Keratinocyte (primary cell): ENCODE measurements around the gene SFXN3. TPM values are rescaled to one million over a fixed set of nuclear protein-coding genes. Genes with fewer than 3 reads are reported as not detected.

ENCODE experiments used
- DNase-seq: peaks from one replicate; pipeline ENCODE4 v3.0.0-alpha.2; 2011; ENCODE audit warnings: low read depth, missing footprints, low spot score
- FAIRE-seq: peaks from 2 replicates; lab custom pipeline; 2011; peaks lifted over from hg19 to GRCh38; lab: Jason Lieb, UNC
- H2AFZ ChIP-seq: 2 replicates; pipeline ENCODE4 v1.6.0; 2012; ENCODE audit warnings: low read length, control low read depth, inconsistent platforms; ENCODE audit not compliant: control insufficient read depth
- H3K27ac ChIP-seq: 2 replicates; pipeline ENCODE4 v1.5.1; 2011; ENCODE audit warnings: low read length; ENCODE audit not compliant: control insufficient read depth, insufficient read depth
- H3K27me3 ChIP-seq: 3 replicates; pipeline ENCODE4 v1.6.0; 2011; ENCODE audit warnings: low read length; ENCODE audit not compliant: control insufficient read depth, insufficient read depth; ENCODE audit errors: extremely low read depth
- H3K36me3 ChIP-seq, 2 experiments: 2 replicates in 1 of 2; 3 replicates in 1 of 2; pipeline ENCODE4 v1.5.1; 2011; ENCODE audit warnings: low read length in 2 of 2, mild to moderate bottlenecking in 1 of 2; ENCODE audit not compliant: control insufficient read depth in 2 of 2, insufficient read depth in 2 of 2; ENCODE audit errors: extremely low read depth in 1 of 2
- H3K4me1 ChIP-seq: 3 replicates; pipeline ENCODE4 v1.5.1; 2011; ENCODE audit warnings: low read length; ENCODE audit not compliant: control insufficient read depth, insufficient read depth; ENCODE audit errors: extremely low read depth
- H3K4me2 ChIP-seq: 3 replicates; pipeline ENCODE4 v1.6.0; 2011; ENCODE audit warnings: low read depth, low read length; ENCODE audit not compliant: control insufficient read depth, insufficient read depth; ENCODE audit errors: extremely low read depth
- H3K4me3 ChIP-seq, 3 experiments: fragments of 200-600 bp in 1 of 3; sonication (generic) in 1 of 3; 2 replicates in 2 of 3; 3 replicates in 1 of 3; pipeline ENCODE4 v1.5.1; 2011 to 2016; ENCODE audit warnings: low read length in 3 of 3, mild to moderate bottlenecking in 3 of 3, control low read depth in 2 of 3, inconsistent platforms in 1 of 3, low read depth in 1 of 3, mixed read lengths in 1 of 3, mixed run types in 1 of 3, moderate library complexity in 1 of 3; ENCODE audit not compliant: control insufficient read depth in 2 of 3, insufficient read depth in 2 of 3; ENCODE audit errors: extremely low read depth in 1 of 3
- H3K79me2 ChIP-seq: 2 replicates; pipeline ENCODE4 v1.6.0; 2012; ENCODE audit warnings: low read length; ENCODE audit not compliant: control insufficient read depth, insufficient read depth
- H3K9ac ChIP-seq: 3 replicates; pipeline ENCODE4 v1.6.0; 2011; ENCODE audit warnings: low read length; ENCODE audit not compliant: control insufficient read depth, insufficient read depth; ENCODE audit errors: extremely low read depth
- H3K9me1 ChIP-seq: 3 replicates; pipeline ENCODE4 v1.6.0; 2011; ENCODE audit warnings: low read length; ENCODE audit not compliant: control insufficient read depth, insufficient read depth; ENCODE audit errors: extremely low read depth
- H3K9me3 ChIP-seq: 2 replicates; pipeline ENCODE4 v1.5.1; 2012; ENCODE audit warnings: low read depth, low read length; ENCODE audit not compliant: control insufficient read depth
- H4K20me1 ChIP-seq: 3 replicates; pipeline ENCODE4 v1.6.0; 2011; ENCODE audit warnings: low read length; ENCODE audit not compliant: control insufficient read depth, insufficient read depth; ENCODE audit errors: extremely low read depth
- CTCF ChIP-seq, 3 experiments: IDR thresholded peaks in 1 of 3; conservative IDR thresholded peaks in 1 of 3; optimal IDR thresholded peaks in 1 of 3; 2 replicates in 2 of 3; 3 replicates in 1 of 3; pipeline versions ENCODE3 to v1.5.1; 2011; ENCODE audit warnings: low read length in 3 of 3, mild to moderate bottlenecking in 3 of 3, moderate library complexity in 2 of 3, control low read depth in 1 of 3, inconsistent platforms in 1 of 3; ENCODE audit not compliant: insufficient read depth in 2 of 3; ENCODE audit errors: extremely low read depth in 1 of 3
- EZH2 ChIP-seq: IDR thresholded peaks from one replicate; pipeline ENCODE4 v1.6.1; 2012; ENCODE audit warnings: inconsistent platforms, mild to moderate bottlenecking, low read length, moderate library complexity
- dilution Hi-C: fragments of 300-500 bp; cut with MboI; formaldehyde crosslinking; loops from one replicate; pipeline ENCODE4 v1.7.0; 2020; ENCODE audit warnings: low sequenced_read_pairs; ENCODE audit not compliant: extremely low pct_ligation_motif_present
- polyA plus RNA-seq, 5 experiments: library from polyadenylated mRNA; depleted of rRNA in 3 of 5; stranded (reverse) in 3 of 5; stranded (forward) in 1 of 5; unstranded in 1 of 5; fragments of >200 nt; gene quantifications; 1 replicate in 1 of 5; 2 replicates in 3 of 5; 3 replicates in 1 of 5; pipeline versions ENCODE4 v1.2.1 to v1.2.3, GENCODE V29; 2011 to 2012; ENCODE audit warnings: missing spikeins in 2 of 5, low read depth in 1 of 5, low replicate concordance in 1 of 5

Gene SFXN3
- polyA plus RNA-seq, 1 donor (not counting 4 experiments of a cell fraction or from before 2014, with no cell fraction given), result 77.0 TPM

DNA sequence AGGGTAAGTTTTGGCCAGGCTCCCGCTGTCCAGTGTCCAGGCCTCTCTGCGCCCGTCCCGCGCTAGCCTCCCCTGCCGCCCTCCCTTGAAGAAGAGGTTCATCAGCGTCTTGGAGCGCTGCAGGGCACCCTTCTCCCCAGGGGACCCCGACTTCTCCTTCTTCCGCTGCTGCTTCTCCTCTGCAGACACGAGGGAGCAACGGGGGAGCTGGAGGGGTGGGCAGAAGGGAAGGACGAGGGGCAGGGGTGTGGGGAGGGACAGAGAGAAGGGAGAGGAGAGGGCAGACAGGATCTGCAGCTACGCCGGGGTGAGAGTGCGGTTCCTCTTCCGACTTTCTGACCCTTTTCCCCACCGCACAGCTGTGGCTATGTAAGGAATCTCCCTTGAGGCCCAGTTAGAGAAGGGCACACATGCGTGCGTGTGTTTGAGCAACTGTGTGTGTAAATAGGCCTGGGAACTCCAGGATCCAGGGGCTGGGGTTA, 12.9 kb upstream of the SFXN3 start:
- H3K79me2 ChIP-seq, result no peaks in the 10 kb centered on the region
- peaks cover 2% of the 10 kb centered on the region for H4K20me1 ChIP-seq
- peaks cover 15% of the 10 kb centered on the region for H3K4me1 ChIP-seq
- peaks cover 4% of the 10 kb centered on the region for H3K27me3 ChIP-seq
- H2AFZ ChIP-seq, result no peak overlapping the region
- H3K36me3 ChIP-seq, result no peaks in the 10 kb centered on the region
- H3K9ac ChIP-seq, result no peak overlapping the region
- H3K4me2 ChIP-seq, result no peak overlapping the region
- no peak overlapping the region for H3K27ac ChIP-seq
- TF ChIP-seq EZH2 (no peak), CTCF (optimal IDR thresholded peaks at IDR 0.05 in 1 of 3, IDR thresholded peaks at IDR 0.05 in 1 of 3, conservative IDR thresholded peaks at IDR 0.05 in 1 of 3; ENCODE audit: extremely low read depth in 1 of 3, insufficient read depth in 2 of 3, low read length in 3 of 3) (no peak)
- FAIRE-seq, result no peak
- no peak for DNase-seq
- H3K9me3 ChIP-seq, result no peaks in the 10 kb centered on the region
- dilution Hi-C loops, result no loop called here
- H3K4me3 ChIP-seq, result no peak overlapping the region
- H3K9me1 ChIP-seq, result no peaks in the 10 kb centered on the region

- H3K4me1 ChIP-seq, result peaks cover 9% of the 10 kb centered on the region
- peaks cover 4% of the 10 kb centered on the region for H3K27me3 ChIP-seq
- H2AFZ ChIP-seq, result no peak overlapping the region
- no peaks in the 10 kb centered on the region for H3K9me3 ChIP-seq
- no peaks in the 10 kb centered on the region for H3K9me1 ChIP-seq
- no peak overlapping the region for H3K27ac ChIP-seq
- DNase-seq (no peak), FAIRE-seq (no peak)
- H3K4me2 ChIP-seq, result no peak overlapping the region
- no peak overlapping the region for H3K9ac ChIP-seq
- dilution Hi-C loops, result no loop called here
- H4K20me1 ChIP-seq, result peaks cover 2% of the 10 kb centered on the region
- H3K79me2 ChIP-seq, result no peaks in the 10 kb centered on the region
- no peak overlapping the region for H3K4me3 ChIP-seq
- TF ChIP-seq CTCF (optimal IDR thresholded peaks at IDR 0.05 in 1 of 3, IDR thresholded peaks at IDR 0.05 in 1 of 3, conservative IDR thresholded peaks at IDR 0.05 in 1 of 3; ENCODE audit: extremely low read depth in 1 of 3, insufficient read depth in 2 of 3, low read length in 3 of 3), result peak; percentile 75 to 94 (median 83)
- TF ChIP-seq EZH2, result no peak
- H3K36me3 ChIP-seq, result no peaks in the 10 kb centered on the region
Measured at GRCh38 chr10:101018600-101019439, 12.2 kb upstream of the SFXN3 start.
